ENCODE results near the gene MYO1E.
"Not testable (repeated sequence)": the region's sequence is repeated elsewhere in the genome, so short reads cannot be mapped to it uniquely, and the experiment has no call there.

Gene MYO1E

GRCh38 chr15:59372352-59373211 lies at the start of gene MYO1E:
Gene MYO1E, minus strand, starts transcription at chr15:59372871. Its CDS starts 371 bp downstream, at chr15:59372500.
- DNase-seq, result no peak

DNA sequence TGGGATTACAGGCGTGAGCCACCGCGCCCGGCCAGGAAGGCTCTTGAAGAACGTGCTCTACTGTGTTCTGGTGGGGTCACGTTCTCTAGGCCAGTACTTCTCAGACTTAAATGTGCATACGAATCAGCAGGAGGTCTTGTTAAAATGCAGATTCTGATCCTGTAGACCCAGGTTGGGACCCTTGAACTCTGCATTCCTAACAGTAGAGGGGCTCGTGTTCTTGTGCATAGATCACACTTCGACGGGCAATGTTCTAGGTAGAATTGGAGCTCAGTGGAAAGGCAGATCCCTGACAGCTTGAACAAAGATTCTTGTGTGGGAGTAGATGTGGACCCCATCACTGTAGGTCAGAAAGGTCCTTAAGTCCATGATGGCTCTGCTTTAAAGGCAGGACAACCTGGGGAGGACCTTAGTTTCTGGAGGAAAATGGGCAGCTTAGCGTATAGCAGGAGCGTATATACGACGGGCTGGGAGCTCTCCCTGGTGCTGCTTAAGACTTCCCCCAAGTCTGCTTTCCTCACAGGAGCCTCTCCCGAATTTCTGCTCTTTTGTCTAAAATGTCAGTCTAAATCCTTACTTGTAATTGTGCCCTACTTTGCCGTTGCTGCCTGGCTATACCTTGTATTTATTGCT lies 48.4 kb upstream of the MYO1E start:
- DNase-seq, result no peak

GRCh38 chr15:59420108-59420507 lies 47.4 kb upstream of the MYO1E start:
- no peak for DNase-seq

DNA sequence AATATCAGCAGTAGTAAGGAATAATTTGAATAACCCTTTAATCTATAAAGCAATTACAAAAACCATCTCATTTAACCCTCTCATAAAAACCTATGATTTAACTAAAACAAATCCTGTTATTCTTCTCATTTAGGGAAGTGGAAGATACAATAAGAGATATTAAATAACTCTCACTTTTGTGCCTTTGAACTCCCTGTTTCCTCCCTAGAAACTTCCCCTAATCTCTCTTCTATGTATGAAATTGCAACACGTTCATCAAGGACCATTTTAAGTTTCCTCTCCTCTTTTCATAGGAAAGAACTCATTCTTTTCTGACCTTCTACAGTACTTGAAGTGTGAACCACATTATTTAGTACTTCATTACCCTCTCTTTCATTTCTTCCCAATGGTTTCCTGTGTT lies 46.5 kb upstream of the MYO1E start:
- no peak for DNase-seq

DNA sequence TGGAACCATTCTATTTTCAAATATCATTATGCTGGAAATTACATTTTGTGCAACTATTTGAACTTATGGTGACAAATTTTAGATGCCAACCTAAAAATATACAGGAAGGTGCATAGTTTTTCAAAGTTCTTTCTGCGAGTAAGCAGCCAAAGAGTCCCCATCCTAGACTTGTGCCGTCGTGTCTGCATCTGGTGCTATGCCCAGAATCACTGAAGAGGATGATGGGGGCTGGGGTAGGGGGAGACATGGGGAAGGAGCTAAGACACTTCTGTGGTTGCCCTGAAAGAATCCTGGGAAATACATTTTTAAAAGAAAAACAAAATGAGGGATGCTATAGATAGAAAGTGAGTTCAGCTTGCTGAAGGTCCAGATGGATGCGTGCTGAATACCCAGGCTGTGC lies 44.1 kb upstream of the MYO1E start:
- no peak for DNase-seq

- DNase-seq, result no peak
These were observed 40.9 kb upstream of the MYO1E start for GRCh38 chr15:59413577-59413976.

GRCh38 chr15:59410391-59410896 lies 37.8 kb upstream of the MYO1E start:
- no peak for DNase-seq

GRCh38 chr15:59407946-59408345 lies 35.3 kb upstream of the MYO1E start:
- no peak for DNase-seq

DNA sequence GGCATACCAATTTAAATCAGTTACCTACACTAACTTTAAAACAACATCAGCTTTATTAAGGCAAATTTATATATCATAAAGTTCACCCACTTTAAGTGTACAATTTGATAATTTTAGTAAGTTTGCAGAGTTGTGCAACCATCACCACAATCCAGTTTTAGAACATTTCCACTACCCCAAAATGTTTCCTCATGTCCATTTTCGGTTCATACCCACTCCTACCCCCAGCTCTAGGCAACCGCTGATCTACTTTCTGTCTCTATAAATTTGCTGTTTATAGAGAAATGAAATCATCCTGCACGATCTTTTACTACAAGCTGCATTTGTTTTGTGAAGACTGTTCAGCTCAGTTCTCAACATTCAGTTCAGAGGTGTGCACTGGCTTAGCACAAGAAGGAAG lies 33.8 kb upstream of the MYO1E start:
- no peak for DNase-seq

GRCh38 chr15:59405079-59405478 lies 32.4 kb upstream of the MYO1E start:
- no peak for DNase-seq

GRCh38 chr15:59401824-59402569 lies 29.3 kb upstream of the MYO1E start:
- DNase-seq, result no peak

DNA sequence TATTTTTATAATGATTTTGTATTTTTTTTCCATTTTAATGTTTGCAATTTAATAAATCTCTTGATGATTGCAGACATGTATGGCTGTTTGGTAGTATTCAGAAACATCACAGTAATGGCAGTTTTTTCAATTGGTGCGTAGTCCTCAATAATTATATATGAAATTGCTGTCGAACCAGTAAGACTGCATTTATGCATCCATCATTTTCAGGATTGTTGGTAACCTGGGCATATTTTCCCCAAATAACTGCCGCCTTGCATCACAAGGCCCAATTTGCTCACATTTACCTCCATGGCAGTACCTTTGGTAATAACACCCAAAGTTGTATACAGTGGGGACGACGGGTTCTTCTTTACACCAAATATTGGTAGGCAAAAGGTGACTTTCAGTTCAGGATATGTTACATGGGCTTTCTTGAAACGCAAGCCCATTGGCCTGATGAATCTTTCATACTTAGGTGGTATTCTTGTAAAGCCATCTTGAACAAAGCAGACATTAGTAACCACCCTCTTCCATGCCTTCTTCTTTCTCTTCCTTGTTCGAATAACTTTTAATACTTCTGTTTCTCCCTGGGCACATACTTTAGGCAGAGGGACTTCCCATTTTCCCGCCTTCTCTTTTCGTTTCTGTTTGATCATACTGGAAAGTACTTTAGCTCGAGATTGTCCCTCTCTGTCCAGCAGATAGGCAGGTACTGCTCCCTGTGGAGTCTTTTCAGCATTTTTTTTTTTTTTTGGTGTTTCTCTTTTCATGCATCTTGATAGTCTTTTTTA lies 28.6 kb upstream of the MYO1E start:
- DNase-seq, result not testable (repeated sequence)

- no peak for DNase-seq
These were observed 27.6 kb upstream of the MYO1E start for GRCh38 chr15:59400103-59400813.

DNA sequence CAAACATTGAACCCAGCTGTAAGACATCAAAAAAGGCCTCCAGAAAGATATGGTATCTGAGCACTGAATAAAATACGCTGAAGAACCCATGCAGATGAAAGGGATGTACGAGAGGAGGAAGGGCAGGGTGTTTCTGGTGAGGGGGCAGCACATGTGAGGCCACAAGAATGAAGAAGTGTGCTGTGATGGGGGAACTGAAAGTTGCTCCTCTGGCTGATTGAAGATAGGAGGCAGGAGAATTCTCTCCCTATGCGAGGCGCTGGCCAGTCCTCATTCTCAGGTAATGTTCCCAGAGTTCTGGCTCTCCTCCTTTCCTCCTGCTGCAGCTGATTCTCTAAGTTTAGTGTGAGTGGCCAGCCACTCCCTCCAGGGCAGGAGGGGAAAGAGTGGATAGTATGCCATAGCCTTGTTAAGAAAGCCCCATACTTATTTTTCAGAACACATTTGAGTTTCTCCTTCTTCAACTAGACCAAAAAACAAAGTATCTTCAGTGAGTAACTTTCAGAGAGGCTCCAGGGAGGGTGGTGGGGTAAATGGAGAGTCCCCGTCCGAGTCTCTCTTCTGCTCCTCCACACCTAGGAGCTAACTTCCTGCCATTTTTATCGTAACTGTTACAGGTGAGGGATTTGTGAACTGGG lies 26.9 kb upstream of the MYO1E start:
- no peak for DNase-seq

GRCh38 chr15:59398220-59398619 lies 25.5 kb upstream of the MYO1E start:
- no peak for DNase-seq

- no peak for DNase-seq
These were observed 24.0 kb upstream of the MYO1E start for GRCh38 chr15:59396679-59397078.

GRCh38 chr15:59396211-59396610 lies 23.5 kb upstream of the MYO1E start:
- no peak for DNase-seq

DNA sequence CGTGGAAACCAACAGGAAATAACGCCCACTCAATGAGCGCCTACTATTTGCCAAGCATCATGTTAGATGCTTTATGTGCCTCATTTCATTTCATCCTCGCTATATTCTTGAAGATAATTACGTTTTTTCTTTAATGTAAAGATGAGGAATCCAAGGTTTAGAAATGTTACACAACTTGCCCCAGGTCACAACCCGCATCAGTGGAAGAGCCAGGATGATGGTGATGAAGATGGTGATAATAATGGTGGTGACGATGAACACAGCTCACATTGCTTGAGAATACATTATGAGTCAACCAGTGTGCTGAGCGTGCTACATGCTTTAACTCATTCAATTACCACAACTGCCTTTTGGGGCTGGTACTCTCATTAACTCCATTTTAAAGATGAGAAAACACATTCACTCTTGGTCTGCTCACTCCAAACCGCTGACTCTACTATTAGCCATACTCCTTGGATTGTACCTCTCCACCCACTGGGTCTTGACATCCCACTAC lies 21.5 kb upstream of the MYO1E start:
- DNase-seq, result no peak

DNA sequence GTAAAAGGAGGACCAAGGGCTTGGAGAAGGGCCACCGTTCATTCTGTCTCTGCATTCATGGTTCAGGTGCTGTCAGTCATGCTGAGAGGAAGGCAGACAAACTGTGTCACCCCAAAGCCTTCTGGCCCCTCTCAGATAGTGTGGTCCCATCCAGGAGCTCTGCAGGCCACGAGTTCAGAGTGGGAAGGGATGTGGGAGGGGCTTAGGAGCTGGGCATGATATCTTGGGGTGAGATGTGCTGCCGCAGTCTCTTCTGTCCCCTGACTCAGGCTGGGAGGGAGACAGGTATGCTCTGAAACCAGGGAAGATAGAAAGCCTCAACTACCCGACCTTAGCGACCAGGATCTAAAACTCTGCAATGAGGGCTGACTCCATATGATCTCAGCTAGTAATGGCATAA lies 19.6 kb upstream of the MYO1E start:
- DNase-seq, result no peak

DNA sequence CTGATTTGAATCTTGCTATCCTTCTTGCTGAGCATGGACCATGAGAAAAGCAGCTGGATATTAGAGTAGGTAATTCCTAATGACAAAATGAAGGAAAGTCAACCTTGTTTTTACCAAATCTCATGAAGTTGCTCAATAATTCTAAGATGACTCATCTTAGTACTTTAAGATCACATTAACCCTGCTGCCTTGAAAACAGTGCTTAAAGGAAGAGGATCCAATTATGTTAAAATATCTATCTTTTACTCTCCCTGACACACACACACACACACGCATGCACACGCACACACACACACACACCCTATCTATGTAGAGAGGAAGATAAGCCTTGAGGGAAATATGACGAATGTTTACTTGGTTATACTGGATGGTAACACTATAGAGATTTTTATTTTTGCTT lies 16.0 kb upstream of the MYO1E start:
- DNase-seq, result no peak

GRCh38 chr15:59387196-59387878 lies 14.7 kb upstream of the MYO1E start:
- not testable (repeated sequence) for DNase-seq

Measured in activated CD4-positive, alpha-beta T cell treated with anti-CD3 and anti-CD28 coated beads, Interleukin-2, amount 50 U/mL, for 4 hours (primary cell).